Measurements from ENCODE around the gene CCNG2.

Gene CCNG2

GRCh38 chr4:77174426-77174825, 17.4 kb downstream of the CCNG2 start:
- no peak for DNase-seq (ENCODE audit: low spot score in 2 of 2)
- Histone ChIP-seq H3K4me1 (no peaks in the 10 kb centered on the region), H3K27me3 (ENCODE audit: low read depth) (no peaks in the 10 kb centered on the region), H3K4me3 (no peak overlapping the region), H3K9me3 (no peaks in the 10 kb centered on the region), H3K36me3 (replicated peaks) (no peaks in the 10 kb centered on the region; the same call in 1 of the 2 replicates)
- in situ Hi-C loops (cut with MboI; ENCODE audit: low sequenced_read_pairs) = no loop called here

GRCh38 chr4:77175201-77175611, 18.2 kb downstream of the CCNG2 start:
- H3K4me3 ChIP-seq = no peak overlapping the region
- H3K27me3 ChIP-seq (ENCODE audit: low read depth) = no peaks in the 10 kb centered on the region
- in situ Hi-C loops (cut with MboI; ENCODE audit: low sequenced_read_pairs) = no loop called here
- no peaks in the 10 kb centered on the region for H3K36me3 ChIP-seq (replicated peaks)
- no peak for DNase-seq (ENCODE audit: low spot score in 2 of 2)
- no peaks in the 10 kb centered on the region for H3K4me1 ChIP-seq
- no peaks in the 10 kb centered on the region for H3K9me3 ChIP-seq

- Histone ChIP-seq H3K36me3 (replicated peaks) (no peaks in the 10 kb centered on the region), H3K4me3 (no peak overlapping the region), H3K9me3 (no peaks in the 10 kb centered on the region), H3K4me1 (no peaks in the 10 kb centered on the region), H3K27me3 (ENCODE audit: low read depth) (no peaks in the 10 kb centered on the region)
- in situ Hi-C loops (cut with MboI; ENCODE audit: low sequenced_read_pairs) = no loop called here
- DNase-seq (ENCODE audit: low spot score in 2 of 2) = no peak
These were observed 19.6 kb downstream of the CCNG2 start for GRCh38 chr4:77176640-77177039.

- no peaks in the 10 kb centered on the region for H3K9me3 ChIP-seq
- H3K4me1 ChIP-seq = no peaks in the 10 kb centered on the region
- H3K4me3 ChIP-seq = no peak overlapping the region
- peak; percentile 35 to 42 for DNase-seq (ENCODE audit: low spot score in 2 of 2)
- no peaks in the 10 kb centered on the region for H3K27me3 ChIP-seq (ENCODE audit: low read depth)
- no peaks in the 10 kb centered on the region for H3K36me3 ChIP-seq (replicated peaks)
- in situ Hi-C loops (cut with MboI; ENCODE audit: low sequenced_read_pairs) = no loop called here
These were observed 20.2 kb downstream of the CCNG2 start for GRCh38 chr4:77177199-77177598.

GRCh38 chr4:77178560-77178959, 21.6 kb downstream of the CCNG2 start:
- H3K4me3 ChIP-seq = no peak overlapping the region
- peaks cover 5% of the 10 kb centered on the region; the same call in 1 of the 2 replicates for H3K27me3 ChIP-seq (ENCODE audit: low read depth)
- in situ Hi-C loops (cut with MboI; ENCODE audit: low sequenced_read_pairs) = no loop called here
- no peaks in the 10 kb centered on the region for H3K36me3 ChIP-seq (replicated peaks)
- H3K9me3 ChIP-seq = no peaks in the 10 kb centered on the region
- DNase-seq (ENCODE audit: low spot score in 2 of 2) = no peak
- no peaks in the 10 kb centered on the region for H3K4me1 ChIP-seq

- H3K4me3 ChIP-seq = no peak overlapping the region
- H3K27me3 ChIP-seq (ENCODE audit: low read depth) = peaks cover 5% of the 10 kb centered on the region; the same call in 1 of the 2 replicates
- in situ Hi-C loops (cut with MboI; ENCODE audit: low sequenced_read_pairs) = no loop called here
- no peaks in the 10 kb centered on the region for H3K9me3 ChIP-seq
- no peaks in the 10 kb centered on the region for H3K36me3 ChIP-seq (replicated peaks)
- no peak for DNase-seq (ENCODE audit: low spot score in 2 of 2)
- no peaks in the 10 kb centered on the region for H3K4me1 ChIP-seq
These were observed 22.5 kb downstream of the CCNG2 start for GRCh38 chr4:77179519-77179918.

- Histone ChIP-seq H3K4me3 (no peak overlapping the region), H3K4me1 (no peaks in the 10 kb centered on the region), H3K36me3 (replicated peaks) (no peaks in the 10 kb centered on the region), H3K27me3 (ENCODE audit: low read depth) (peaks cover 11% of the 10 kb centered on the region), H3K9me3 (no peaks in the 10 kb centered on the region)
- in situ Hi-C loops (cut with MboI; ENCODE audit: low sequenced_read_pairs) = no loop called here
- no peak for DNase-seq (ENCODE audit: low spot score in 2 of 2)
These were observed 24.7 kb downstream of the CCNG2 start for GRCh38 chr4:77181720-77182119.

- H3K9me3 ChIP-seq = no peaks in the 10 kb centered on the region
- no peak for DNase-seq (ENCODE audit: low spot score in 2 of 2)
- H3K36me3 ChIP-seq (replicated peaks) = no peaks in the 10 kb centered on the region
- no peaks in the 10 kb centered on the region for H3K4me1 ChIP-seq
- in situ Hi-C loops (cut with MboI; ENCODE audit: low sequenced_read_pairs) = no loop called here
- peaks cover 11% of the 10 kb centered on the region for H3K27me3 ChIP-seq (ENCODE audit: low read depth)
- H3K4me3 ChIP-seq = no peak overlapping the region
These were observed 26.9 kb downstream of the CCNG2 start for GRCh38 chr4:77183777-77184420.

- Histone ChIP-seq H3K9me3 (no peaks in the 10 kb centered on the region), H3K36me3 (replicated peaks) (no peaks in the 10 kb centered on the region), H3K27me3 (ENCODE audit: low read depth) (peaks cover 11% of the 10 kb centered on the region), H3K4me3 (no peak overlapping the region), H3K4me1 (no peaks in the 10 kb centered on the region)
- DNase-seq (ENCODE audit: low spot score in 2 of 2) = no peak
- in situ Hi-C loops (cut with MboI; ENCODE audit: low sequenced_read_pairs) = no loop called here
These were observed 28.0 kb downstream of the CCNG2 start for GRCh38 chr4:77184974-77185373.

GRCh38 chr4:77185686-77186085, 28.7 kb downstream of the CCNG2 start:
- H3K27me3 ChIP-seq (ENCODE audit: low read depth) = peaks cover 11% of the 10 kb centered on the region
- in situ Hi-C loops (cut with MboI; ENCODE audit: low sequenced_read_pairs) = no loop called here
- H3K4me1 ChIP-seq = no peaks in the 10 kb centered on the region
- no peak for DNase-seq (ENCODE audit: low spot score in 2 of 2)
- no peaks in the 10 kb centered on the region for H3K36me3 ChIP-seq (replicated peaks)
- H3K9me3 ChIP-seq = no peaks in the 10 kb centered on the region
- H3K4me3 ChIP-seq = no peak overlapping the region

GRCh38 chr4:77187322-77187721, 30.3 kb downstream of the CCNG2 start:
- no peaks in the 10 kb centered on the region for H3K36me3 ChIP-seq (replicated peaks)
- no peaks in the 10 kb centered on the region for H3K9me3 ChIP-seq
- in situ Hi-C loops (cut with MboI; ENCODE audit: low sequenced_read_pairs) = no loop called here
- no peak overlapping the region for H3K4me3 ChIP-seq
- peaks cover 11% of the 10 kb centered on the region for H3K27me3 ChIP-seq (ENCODE audit: low read depth)
- H3K4me1 ChIP-seq = no peaks in the 10 kb centered on the region
- no peak for DNase-seq (ENCODE audit: low spot score in 2 of 2)

GRCh38 chr4:77188498-77189220, 31.7 kb downstream of the CCNG2 start:
- H3K9me3 ChIP-seq = no peaks in the 10 kb centered on the region
- H3K36me3 ChIP-seq (replicated peaks) = no peaks in the 10 kb centered on the region
- H3K4me3 ChIP-seq = no peak overlapping the region
- H3K27me3 ChIP-seq (ENCODE audit: low read depth) = peaks cover 6% of the 10 kb centered on the region
- no peaks in the 10 kb centered on the region for H3K4me1 ChIP-seq
- no peak for DNase-seq (ENCODE audit: low spot score in 2 of 2)
- in situ Hi-C loops (cut with MboI; ENCODE audit: low sequenced_read_pairs) = no loop called here

- Histone ChIP-seq H3K4me3 (no peak overlapping the region), H3K36me3 (replicated peaks) (no peaks in the 10 kb centered on the region)
- in situ Hi-C loops (cut with MboI; ENCODE audit: low sequenced_read_pairs) = no loop called here
These were observed 32.4 kb downstream of the CCNG2 start for GRCh38 chr4:77189412-77189811.

GRCh38 chr4:77190053-77190452, 33.0 kb downstream of the CCNG2 start:
- H3K36me3 ChIP-seq (replicated peaks) = no peaks in the 10 kb centered on the region
- H3K9me3 ChIP-seq = no peaks in the 10 kb centered on the region
- no peak overlapping the region for H3K4me3 ChIP-seq
- H3K4me1 ChIP-seq = no peaks in the 10 kb centered on the region
- in situ Hi-C loops (cut with MboI; ENCODE audit: low sequenced_read_pairs) = no loop called here
- H3K27me3 ChIP-seq (ENCODE audit: low read depth) = peaks cover 10% of the 10 kb centered on the region
- DNase-seq (ENCODE audit: low spot score in 2 of 2) = no peak

More at GRCh38 chr4:77189412-77189811, 32.4 kb downstream of the CCNG2 start:
- no peak for DNase-seq (ENCODE audit: low spot score in 2 of 2)
- Histone ChIP-seq H3K9me3 (no peaks in the 10 kb centered on the region), H3K4me1 (no peaks in the 10 kb centered on the region), H3K27me3 (ENCODE audit: low read depth) (peaks cover 10% of the 10 kb centered on the region)

All from HAP-1 (cell line).